ENCODE data around the gene TTC9C. TPM values are rescaled to one million over a fixed set of nuclear protein-coding genes. Genes with fewer than 3 reads are reported as not detected.

The TTC9C gene
- total and polyA plus RNA-seq, 2 of the 8 experiments (the other 6 are each of a cell fraction or from before 2014, with no cell fraction given), result 25.4 to 34.1 TPM

DNA sequence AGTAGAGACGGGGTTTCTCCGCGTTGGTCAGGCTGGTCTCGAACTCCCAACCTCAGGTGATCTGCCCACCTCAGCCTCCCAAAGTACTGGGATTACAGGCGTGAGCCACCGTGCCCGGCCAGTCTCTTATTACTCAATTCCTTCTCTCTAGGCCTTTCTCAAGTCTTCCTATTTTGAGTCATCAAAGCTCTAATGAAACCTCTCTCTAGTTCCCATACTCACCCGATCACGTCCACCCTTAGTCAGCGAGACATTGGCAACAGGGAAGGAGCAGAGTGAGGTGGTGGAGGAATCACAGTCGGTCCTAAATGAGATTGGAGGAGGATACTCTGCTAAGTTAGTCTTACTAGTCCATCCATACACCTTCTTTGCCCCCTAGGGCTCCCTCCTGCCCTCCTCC lies 26.0 kb upstream of the TTC9C start:
- FAIRE-seq (no peak), DNase-seq (ENCODE audit: low read depth in 1 of 2, low spot score in 2 of 2) (no peak)
- no peak overlapping the region for H4K91ac ChIP-seq (replicated peaks; ENCODE audit: insufficient read length, low read length)
- no peak overlapping the region for H4K5ac ChIP-seq (ENCODE audit: insufficient read length, low read depth, low read length)
- H3K9ac ChIP-seq (replicated peaks in 1 of 4; ENCODE audit: extremely low read depth in 1 of 4, low read depth in 3 of 4, low read length in 3 of 4), result no peak overlapping the region
- H3K56ac ChIP-seq (replicated peaks; ENCODE audit: insufficient read length, low read depth, low read length), result no peak overlapping the region
- peaks cover 14% of the 10 kb centered on the region for H3K23me2 ChIP-seq (ENCODE audit: low read depth, low read length)
- H3K18ac ChIP-seq (ENCODE audit: extremely low read depth, low read length), result no peak overlapping the region
- POLR2A ChIA-PET (ENCODE audit: partially characterized antibody), result interaction anchor here (0.7 to 61.4 kb wide), 5 partner anchors 9 to 110 kb away, joined by 3 to 2041 read pairs (median 3); partner anchors contain the start of genes C11orf98, CSKMT, GANAB and INTS5
- peaks cover 0 to 11% (median 5%) of the 10 kb centered on the region in 4 experiments; a peak in 5 of 7 replicates for H3K4me1 ChIP-seq (replicated peaks in 1 of 4; ENCODE audit: control insufficient read depth in 3 of 4, insufficient read depth in 4 of 4, low read length in 3 of 4)
- H3K27me3 ChIP-seq (replicated peaks in 1 of 4; ENCODE audit: control insufficient read depth in 3 of 4, extremely low read depth in 1 of 4, insufficient read depth in 3 of 4, low read length in 3 of 4), result no peaks in the 10 kb centered on the region
- 88% methylated on average over 11 of the region's 11 CpGs; no CpG with 5 or more reads in 1 of the 2 experiments for WGBS, 2 experiments (ENCODE audit: extremely low coverage in 1 of 2, insufficient coverage in 1 of 2, insufficient read length in 1 of 2, insufficient replicate concordance in 2 of 2, low coverage in 1 of 2, low lambda C conversion rate in 2 of 2, missing lambda C conversion rate in 1 of 2)
- H2BK120ac ChIP-seq (replicated peaks; ENCODE audit: low read depth, low read length), result no peak overlapping the region
- H2BK20ac ChIP-seq (ENCODE audit: low read length), result no peak overlapping the region
- H4K8ac ChIP-seq (ENCODE audit: extremely low read depth, insufficient read depth, low read length), result no peak overlapping the region; the same call in 1 of the 2 replicates
- H2BK15ac ChIP-seq (ENCODE audit: low read length), result no peak overlapping the region
- H3K4ac ChIP-seq (replicated peaks; ENCODE audit: insufficient read length, low read depth, low read length), result no peak overlapping the region
- H2BK5ac ChIP-seq (ENCODE audit: low read depth, low read length), result no peak overlapping the region
- H2AFZ ChIP-seq (ENCODE audit: low read length), result no peak overlapping the region
- no peak overlapping the region for H3K27ac ChIP-seq (ENCODE audit: low read depth, low read length)
- no peaks in the 10 kb centered on the region; the same call in 1 of the 2 replicates for H3K79me1 ChIP-seq (ENCODE audit: low read depth, low read length)
- H3K9me3 ChIP-seq (ENCODE audit: insufficient read depth in 2 of 2, low read depth in 1 of 2, low read length in 1 of 2), result no peaks in the 10 kb centered on the region
- CTCF ChIA-PET (ENCODE audit: partially characterized antibody), result interaction anchor here (1.0 to 6.1 kb wide), 5 partner anchors 12 to 77 kb away, joined by 3 to 35 read pairs (median 4); partner anchors contain the start of gene LRRN4CL
- H3K23ac ChIP-seq (ENCODE audit: insufficient read length), result no peak overlapping the region
- peaks cover 0 to 7% of the 10 kb centered on the region in 2 experiments; a peak in 1 of 4 replicates for H3K79me2 ChIP-seq (ENCODE audit: control insufficient read depth in 1 of 2, insufficient read depth in 2 of 2, low read length in 2 of 2)
- peaks cover 0 to 11% (median 6%) of the 10 kb centered on the region in 4 experiments; a peak in 5 of 8 replicates for H3K36me3 ChIP-seq (ENCODE audit: control insufficient read depth in 2 of 4, insufficient read depth in 4 of 4, low read length in 3 of 4)
- H3K4me3 ChIP-seq (ENCODE audit: extremely low read depth in 1 of 4, insufficient read depth in 2 of 4, low read depth in 3 of 4, low read length in 4 of 4), result no peak overlapping the region
- H2BK12ac ChIP-seq (ENCODE audit: low read depth, low read length), result no peak overlapping the region
- H3K4me2 ChIP-seq (ENCODE audit: insufficient read depth in 1 of 2, low read depth in 2 of 2, low read length in 2 of 2), result no peak overlapping the region
- H4K20me1 ChIP-seq (replicated peaks in 1 of 2; ENCODE audit: control insufficient read depth in 1 of 2, insufficient read depth in 2 of 2, low read length in 2 of 2), result no peaks in the 10 kb centered on the region
- no peak overlapping the region for H2AK5ac ChIP-seq (ENCODE audit: low read depth, low read length)
- no peak overlapping the region for H3K14ac ChIP-seq (ENCODE audit: insufficient read length)
- TF ChIP-seq USF2 (IDR thresholded peaks at IDR 0.05; ENCODE audit: low read length) (no peak), RXRA (IDR thresholded peaks at IDR 0.05; ENCODE audit: insufficient read depth, low read depth, low read length) (no peak), KDM5A (IDR thresholded peaks at IDR 0.05; ENCODE audit: low read length) (no peak), CBX8 (IDR thresholded peaks at IDR 0.05; ENCODE audit: borderline replicate concordance, low read depth, low read length) (no peak), JUN (IDR thresholded peaks at IDR 0.05; ENCODE audit: low read depth, low read length) (no peak), GTF2F1 (IDR thresholded peaks at IDR 0.05; ENCODE audit: borderline replicate concordance, low read depth, low read length) (no peak), RFX5 (IDR thresholded peaks at IDR 0.05; ENCODE audit: borderline replicate concordance, low read depth, low read length) (no peak), JUND (IDR thresholded peaks at IDR 0.05; ENCODE audit: low read length) (no peak), SIX5 (IDR thresholded peaks at IDR 0.05; ENCODE audit: low read depth, low read length) (no peak), KDM4A (IDR thresholded peaks at IDR 0.05; ENCODE audit: low read depth, low read length, severe bottlenecking) (no peak)
- TF ChIP-seq, protein P1, sequence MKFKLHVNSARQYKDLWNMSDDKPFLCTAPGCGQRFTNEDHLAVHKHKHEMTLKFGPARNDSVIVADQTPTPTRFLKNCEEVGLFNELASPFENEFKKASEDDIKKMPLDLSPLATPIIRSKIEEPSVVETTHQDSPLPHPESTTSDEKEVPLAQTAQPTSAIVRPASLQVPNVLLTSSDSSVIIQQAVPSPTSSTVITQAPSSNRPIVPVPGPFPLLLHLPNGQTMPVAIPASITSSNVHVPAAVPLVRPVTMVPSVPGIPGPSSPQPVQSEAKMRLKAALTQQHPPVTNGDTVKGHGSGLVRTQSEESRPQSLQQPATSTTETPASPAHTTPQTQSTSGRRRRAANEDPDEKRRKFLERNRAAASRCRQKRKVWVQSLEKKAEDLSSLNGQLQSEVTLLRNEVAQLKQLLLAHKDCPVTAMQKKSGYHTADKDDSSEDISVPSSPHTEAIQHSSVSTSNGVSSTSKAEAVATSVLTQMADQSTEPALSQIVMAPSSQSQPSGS (IDR thresholded peaks at IDR 0.05; ENCODE audit: low read length), result no peak

All from H1 (cell line).